GM20431 (cell line): Measurements from ENCODE around the gene UIMC1.
"Not testable (repeated sequence)": the region's sequence is repeated elsewhere in the genome, so short reads cannot be mapped to it uniquely, and the experiment has no call there.

ENCODE experiments used
- in situ Hi-C: fragments of 300-500 bp; cut with MseI, MboI; formaldehyde crosslinking; loops from one replicate; pipeline ENCODE4 v1.15.0; 2020; ENCODE audit warnings: low sequenced_read_pairs; ENCODE audit not compliant: unreplicated experiment

UIMC1 gene

DNA sequence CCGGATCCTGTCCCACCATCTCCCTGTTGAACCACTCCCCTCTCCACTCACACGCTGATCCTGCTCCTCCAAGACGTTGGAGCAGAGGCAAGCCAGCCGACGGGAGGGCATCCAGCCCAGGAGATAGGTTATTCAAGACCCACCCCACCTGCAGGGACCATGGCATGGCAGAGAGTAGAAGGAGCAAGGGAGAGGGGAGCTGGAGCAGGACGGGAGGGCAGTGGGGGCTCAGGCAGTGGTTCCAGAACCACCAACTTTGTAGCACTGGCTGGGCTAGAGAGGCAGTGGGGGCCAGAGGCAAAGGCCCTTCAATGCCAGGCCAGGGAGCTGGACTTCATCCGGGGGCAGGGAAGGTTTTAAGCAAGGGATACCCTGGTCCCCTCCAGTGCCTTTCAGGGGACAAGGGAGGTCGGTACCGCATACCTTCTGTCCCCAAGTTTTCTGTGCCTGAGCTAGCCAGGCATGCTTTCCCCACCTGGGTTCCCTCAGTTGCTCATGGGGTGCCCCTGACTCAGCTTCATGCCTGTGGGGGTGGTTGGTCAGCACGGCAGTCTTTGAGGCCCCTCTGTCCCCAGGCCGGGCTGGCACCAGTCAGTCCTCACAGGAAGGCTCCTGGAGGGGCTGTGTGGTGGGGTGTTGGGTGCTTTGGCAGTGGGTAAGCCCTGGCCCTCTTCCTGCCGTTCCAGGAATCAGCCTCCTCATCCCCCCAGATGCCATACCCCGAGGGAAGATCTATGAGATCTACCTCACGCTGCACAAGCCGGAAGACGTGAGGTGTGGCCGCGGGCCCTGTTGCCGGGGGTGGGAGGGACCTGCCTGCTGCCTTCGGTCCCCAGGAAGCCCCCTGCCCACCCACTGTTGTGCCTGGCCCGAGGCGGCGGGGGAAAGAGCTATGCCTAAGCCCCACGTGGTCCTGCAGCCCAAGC is 129.8 kb downstream of the UIMC1 start:
- in situ Hi-C loops, result no loop called here

DNA sequence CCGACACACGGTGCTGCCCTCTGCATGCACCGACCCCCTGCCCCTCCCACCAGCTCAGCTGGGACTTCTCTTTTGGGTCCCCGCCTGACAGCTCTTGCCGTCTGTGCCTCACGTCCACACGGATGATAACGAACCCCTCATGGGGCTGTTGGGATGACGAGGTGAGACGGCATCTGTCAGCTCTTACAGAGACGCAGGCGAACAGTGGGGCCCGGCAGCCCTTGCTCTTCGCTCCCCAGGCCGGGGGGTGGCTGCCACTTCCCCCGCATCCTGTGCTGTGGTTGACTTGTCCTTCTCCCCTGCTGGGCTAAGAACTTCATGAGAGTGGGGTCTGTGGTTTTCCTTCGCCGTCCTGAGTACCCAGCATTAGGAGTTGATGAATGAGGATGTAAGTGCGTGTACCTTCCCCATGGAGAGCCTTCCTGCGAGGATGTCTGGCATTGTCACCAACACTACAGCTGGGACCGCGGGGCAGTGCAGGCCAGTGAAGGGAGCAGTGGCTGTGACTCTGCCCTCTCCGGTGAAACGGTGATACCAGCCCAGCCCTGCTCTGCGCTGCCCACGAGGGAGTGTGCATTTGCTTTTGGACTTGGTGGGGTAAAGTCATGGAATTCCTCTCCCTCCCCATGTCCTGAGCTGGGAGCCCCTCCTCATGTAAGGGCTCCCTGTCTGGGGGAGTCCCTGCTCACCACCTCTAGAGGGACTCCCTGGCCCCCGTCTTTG is 130.6 kb downstream of the UIMC1 start:
- in situ Hi-C loops, result no loop called here

DNA sequence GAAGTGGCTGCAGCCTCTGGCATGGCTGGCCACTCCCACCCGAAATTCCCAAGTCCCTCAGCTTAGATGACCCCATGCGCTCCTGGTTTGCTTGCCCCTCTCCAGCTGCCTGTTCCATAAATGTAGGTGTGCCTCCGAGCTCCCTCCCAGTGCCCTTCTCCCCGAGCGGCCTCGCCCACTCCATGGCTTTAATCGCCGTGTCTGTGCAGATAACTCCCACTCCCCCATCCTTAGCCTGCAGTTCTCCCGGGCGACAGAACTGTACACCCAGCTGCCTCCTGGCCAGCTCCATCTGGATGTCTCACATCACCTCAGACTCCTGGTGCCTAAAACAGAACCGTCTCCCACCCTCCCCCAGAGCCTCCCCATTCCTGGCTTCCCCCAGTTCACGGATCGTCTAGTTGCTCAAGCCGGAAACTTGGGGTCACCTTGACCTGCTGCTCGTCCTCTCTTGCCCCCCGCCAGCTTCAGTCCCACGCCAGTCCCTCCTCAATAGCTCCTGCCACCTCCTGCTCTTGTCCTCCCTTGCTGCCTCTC is 131.5 kb downstream of the UIMC1 start:
- in situ Hi-C loops, result no loop called here

DNA sequence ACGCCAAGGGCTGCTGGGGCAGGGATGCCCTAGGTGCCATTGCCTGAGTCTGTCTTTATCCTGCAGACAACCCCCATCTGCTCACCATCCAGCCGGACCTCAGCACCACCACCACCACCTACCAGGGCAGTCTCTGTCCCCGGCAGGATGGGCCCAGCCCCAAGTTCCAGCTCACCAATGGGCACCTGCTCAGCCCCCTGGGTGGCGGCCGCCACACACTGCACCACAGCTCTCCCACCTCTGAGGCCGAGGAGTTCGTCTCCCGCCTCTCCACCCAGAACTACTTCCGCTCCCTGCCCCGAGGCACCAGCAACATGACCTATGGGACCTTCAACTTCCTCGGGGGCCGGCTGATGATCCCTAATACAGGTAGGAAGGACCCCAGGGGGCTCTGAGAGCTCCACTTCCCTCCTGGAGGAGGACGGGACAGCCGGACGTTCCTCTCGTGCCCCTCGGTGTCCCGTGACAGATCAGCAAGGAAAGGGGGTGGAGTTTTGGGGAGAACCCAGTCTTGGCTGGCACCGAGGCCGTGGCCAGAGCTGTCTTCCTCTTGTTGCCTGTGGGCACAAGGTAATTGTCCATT is 132.3 kb downstream of the UIMC1 start:
- in situ Hi-C loops, result no loop called here

DNA sequence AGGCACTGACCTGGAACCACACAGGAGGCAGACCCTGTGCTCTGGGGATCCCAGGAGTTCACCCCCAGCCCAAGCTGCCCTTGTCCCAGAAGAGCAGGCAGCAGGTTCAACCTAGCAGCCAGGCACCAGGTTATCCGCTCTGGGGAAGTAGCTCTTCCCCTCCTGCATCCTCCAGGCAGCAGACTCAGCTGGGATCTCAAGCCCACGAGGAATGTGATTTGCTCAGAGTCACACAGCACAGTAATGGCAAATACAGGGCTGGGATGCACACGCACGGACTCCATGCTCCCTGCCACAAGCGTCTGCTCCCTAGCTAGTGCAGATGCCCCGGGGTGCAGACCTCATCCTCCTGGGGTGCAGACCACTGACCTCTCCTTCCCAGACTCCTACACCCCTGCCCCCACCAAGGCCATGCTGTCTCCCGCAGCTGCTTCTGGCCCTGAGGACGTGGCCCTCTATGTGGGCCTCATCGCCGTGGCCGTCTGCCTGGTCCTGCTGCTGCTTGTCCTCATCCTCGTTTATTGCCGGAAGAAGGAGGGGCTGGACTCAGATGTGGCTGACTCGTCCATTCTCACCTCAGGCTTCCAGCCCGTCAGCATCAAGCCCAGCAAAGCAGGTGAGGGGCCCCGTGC is 132.9 kb downstream of the UIMC1 start:
- in situ Hi-C loops, result no loop called here

DNA sequence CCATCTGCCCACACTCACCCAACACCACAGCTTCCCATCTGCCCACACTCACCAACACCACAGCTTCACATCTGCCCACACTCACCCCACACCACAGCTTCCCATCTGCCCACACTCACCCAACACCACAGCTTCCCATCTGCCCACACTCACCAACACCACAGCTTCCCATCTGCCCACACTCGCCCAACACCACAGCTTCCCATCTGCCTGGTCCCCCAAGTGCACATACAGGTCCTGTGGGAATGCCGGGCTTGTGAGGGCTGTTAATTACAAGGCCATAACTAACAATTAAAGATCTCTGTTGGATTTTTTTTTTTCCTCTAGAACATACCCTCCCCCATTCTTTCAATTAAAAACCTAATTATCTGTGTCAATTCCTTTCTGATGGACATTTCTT is 133.6 kb downstream of the UIMC1 start:
- in situ Hi-C loops, result not testable (repeated sequence)

DNA sequence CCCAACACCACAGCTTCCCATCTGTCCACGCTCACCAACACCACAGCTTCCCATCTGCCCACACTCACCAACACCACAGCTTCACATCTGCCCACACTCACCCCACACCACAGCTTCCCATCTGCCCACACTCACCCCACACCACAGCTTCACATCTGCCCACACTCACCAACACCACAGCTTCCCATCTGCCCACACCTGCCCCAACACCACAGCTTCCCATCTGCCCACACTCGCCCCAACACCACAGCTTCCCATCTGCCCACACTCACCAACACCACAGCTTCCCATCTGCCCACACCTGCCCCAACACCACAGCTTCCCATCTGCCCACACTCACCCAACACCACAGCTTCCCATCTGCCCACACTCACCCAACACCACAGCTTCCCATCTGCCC is 134.0 kb downstream of the UIMC1 start:
- in situ Hi-C loops, result not testable (repeated sequence)

DNA sequence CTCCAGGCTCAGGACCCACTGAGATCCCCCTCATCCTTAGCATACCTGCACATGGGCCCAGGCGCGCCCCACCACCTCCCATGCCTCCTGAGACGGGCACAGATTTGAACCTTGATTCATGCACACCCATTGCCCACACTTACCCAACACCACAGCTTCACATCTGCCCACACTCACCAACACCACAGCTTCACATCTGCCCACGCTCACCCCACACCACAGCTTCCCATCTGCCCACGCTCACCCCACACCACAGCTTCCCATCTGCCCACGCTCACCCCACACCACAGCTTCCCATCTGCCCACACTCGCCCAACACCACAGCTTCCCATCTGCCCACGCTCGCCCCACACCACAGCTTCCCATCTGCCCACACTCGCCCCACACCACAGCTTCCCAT is 135.9 kb downstream of the UIMC1 start:
- in situ Hi-C loops, result not testable (repeated sequence)

DNA sequence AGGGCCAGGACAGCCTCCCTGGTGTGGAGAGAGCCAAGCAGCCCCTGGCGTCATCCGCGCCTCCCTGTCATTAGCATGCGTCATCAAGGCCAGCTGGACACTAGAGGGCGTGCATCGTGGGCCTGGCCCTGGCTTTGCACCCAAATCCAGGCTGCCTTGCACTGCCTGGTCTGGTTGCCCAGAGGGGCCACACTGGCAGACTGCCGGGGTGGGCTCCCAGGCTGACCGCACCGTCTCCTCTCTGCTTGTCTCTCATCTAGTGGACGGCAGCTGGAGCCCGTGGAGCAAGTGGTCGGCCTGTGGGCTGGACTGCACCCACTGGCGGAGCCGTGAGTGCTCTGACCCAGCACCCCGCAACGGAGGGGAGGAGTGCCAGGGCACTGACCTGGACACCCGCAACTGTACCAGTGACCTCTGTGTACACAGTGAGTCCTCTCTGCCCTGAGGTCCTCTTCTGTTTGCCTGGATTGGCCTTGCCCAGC is 136.4 kb downstream of the UIMC1 start:
- in situ Hi-C loops, result no loop called here

DNA sequence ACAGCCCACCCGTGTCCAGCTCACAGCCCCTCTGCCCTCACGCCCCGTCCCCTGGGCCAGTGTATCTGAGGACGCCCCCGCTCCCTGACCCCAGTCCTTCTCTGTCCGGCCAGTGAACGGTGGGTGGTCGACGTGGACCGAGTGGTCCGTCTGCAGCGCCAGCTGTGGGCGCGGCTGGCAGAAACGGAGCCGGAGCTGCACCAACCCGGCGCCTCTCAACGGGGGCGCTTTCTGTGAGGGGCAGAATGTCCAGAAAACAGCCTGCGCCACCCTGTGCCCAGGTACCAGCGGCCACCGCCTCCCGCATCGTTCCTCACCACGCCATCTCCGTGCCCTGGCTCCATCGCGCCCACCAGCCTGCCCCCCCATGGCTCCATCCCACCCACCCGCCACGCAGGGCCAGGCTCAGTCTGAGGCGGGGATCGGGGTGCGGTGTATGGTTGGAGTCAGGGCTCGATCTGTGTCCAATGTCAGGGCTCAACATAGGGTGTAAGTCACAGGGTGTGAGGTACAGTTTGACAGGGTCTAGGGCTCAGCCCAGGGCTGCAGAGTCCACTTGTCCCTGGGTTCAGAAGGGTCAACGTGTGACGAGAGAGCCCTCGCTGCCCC is 137.0 kb downstream of the UIMC1 start:
- in situ Hi-C loops, result no loop called here

DNA sequence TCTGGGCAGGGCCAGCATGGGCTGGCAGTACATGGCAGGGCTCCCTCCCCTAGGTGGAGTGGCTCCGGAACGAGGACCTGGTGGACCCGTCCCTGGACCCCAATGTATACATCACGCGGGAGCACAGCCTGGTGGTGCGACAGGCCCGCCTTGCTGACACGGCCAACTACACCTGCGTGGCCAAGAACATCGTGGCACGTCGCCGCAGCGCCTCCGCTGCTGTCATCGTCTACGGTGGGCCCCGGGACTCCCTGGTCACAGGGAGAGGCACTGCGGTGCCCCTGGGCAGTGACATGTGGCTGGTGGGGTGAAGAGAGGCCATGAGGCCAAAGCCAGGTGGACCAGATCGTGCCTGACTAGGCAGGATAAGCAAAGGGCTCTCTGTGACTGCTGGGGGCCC is 137.8 kb downstream of the UIMC1 start:
- in situ Hi-C loops, result no loop called here

DNA sequence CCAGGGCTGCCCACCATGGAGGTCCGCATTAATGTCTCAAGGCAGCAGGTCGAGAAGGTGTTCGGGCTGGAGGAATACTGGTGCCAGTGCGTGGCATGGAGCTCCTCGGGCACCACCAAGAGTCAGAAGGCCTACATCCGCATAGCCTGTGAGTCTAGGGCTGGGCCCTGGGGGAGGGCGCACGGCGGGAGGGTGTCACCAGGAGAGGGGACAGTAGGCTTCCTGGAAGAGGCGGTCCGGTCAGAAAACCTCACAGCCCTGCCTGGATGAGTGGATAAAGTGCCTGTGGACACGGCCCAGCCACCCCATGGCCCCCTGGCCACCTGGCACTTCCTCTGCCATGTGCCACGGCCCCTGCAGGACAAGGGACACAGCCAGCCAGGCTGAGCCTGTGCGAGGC is 138.5 kb downstream of the UIMC1 start:
- in situ Hi-C loops, result no loop called here

DNA sequence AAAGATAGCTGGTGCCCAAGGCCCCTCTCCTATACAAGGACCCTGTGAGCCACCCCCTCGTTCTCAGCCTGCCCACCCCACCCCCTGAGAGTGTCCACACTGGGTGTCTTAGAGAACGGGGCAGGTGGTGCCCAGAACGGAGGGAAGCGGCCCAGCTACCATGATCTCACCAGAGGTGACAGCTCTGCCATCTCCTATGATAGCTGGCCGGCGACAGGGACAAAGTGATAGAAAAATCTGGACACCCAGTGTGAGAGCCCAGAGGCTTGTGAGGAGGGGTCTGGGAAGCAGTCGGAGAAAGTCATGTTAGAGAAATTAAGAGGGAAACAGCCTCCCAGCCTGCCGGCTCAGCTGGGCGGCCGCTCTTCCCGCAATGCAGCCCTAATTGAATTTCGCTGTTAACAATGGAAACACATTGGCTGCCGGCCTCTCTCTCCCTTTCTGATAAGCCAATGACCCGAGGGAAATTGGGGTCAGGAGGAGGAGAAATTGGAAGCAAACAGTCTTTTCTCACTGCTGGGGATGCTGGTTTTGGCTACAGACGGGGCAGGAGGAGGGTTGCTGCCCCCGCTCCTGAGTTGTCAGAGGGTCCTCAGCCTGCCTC is 139.8 kb downstream of the UIMC1 start:
- in situ Hi-C loops, result no loop called here

DNA sequence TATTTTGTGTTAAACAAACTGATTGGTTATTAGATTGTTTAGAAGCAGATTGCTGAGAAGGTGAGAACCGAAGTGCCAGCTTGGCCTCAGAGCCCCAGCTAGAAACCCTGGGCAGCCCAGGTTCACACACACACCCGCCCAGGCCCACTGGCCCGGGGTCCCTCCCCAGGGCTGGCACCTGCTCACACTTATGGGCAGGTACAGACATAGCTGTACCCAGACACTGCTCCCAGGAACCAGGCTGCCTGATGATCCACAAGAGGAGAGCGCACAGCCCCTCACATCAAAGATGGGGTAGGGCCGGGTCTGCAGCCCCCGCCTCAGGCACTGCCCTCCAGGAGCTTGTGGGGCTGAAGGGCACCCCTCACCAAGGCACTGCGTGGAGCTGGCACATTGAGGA is 140.6 kb downstream of the UIMC1 start:
- in situ Hi-C loops, result no loop called here

DNA sequence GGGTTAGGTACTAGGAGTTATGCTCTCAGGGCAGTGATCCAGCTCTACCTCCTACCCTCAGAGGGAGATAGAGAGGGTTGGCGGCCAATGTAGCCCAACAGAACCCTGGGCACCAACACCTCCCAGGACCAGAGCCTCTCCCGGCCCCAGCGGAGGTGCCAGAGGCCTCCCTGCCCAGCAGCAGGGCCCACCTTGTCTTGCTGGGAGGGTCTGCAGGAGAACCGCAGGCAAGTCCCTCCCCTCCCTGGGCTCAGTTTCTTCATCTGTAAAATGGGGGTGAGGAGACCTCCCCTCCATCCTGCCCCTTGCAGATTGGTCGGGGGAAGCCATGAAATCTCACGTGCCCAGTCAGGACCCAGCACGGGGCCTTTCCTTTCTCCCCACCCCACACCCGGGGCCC is 141.8 kb downstream of the UIMC1 start:
- in situ Hi-C loops, result no loop called here

DNA sequence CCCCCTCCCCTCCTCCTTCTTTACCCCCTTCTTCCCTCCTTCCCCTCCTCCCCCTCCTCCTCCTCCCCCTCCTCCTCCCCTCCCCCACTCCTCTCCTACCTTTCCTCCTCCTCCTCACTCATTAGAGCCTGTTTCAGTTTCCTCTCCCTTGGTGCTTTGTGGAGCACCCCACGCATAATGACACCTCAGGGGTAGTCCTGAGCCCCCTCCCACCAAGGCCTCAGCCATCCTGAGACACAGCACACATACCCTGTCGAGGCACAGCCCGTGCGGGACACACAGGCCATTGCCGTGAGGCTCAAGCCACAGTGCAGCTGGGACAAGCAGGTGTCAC is 142.8 kb downstream of the UIMC1 start:
- in situ Hi-C loops, result no loop called here

DNA sequence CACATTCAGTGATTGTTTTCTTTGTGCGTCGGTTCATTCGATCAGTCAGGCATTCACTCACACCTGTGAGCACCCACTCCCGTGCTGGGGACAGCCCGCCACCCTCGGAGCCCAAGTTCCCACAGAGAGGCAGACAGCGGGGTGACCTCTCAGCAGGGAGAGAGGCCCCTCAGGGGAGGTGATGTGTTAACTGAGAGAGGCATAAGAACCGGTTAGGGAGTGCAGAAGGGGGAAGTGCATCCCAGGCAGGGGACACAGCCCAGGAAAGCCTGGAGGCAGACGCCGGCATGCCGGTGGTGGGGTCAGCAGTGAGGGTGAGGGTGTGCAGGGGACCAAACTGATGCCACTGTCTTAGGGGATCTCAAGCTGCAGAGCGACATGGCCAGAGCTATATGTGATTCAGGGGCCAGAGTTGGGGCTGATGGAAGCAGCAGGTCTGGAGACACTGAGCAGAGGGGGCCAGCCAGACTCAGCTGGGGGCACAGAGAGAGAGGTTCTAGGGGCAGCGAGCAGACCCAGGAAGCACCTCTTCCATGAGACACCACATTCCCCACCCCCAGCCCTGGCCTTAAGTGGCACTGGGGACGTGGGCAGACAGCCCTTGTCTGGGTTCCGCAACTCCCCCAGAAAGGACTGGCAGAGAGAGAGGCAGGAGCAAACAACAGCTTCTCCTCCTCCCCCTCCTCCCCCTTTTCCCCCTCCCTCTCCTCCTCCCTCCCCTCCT is 143.4 kb downstream of the UIMC1 start:
- in situ Hi-C loops, result no loop called here

DNA sequence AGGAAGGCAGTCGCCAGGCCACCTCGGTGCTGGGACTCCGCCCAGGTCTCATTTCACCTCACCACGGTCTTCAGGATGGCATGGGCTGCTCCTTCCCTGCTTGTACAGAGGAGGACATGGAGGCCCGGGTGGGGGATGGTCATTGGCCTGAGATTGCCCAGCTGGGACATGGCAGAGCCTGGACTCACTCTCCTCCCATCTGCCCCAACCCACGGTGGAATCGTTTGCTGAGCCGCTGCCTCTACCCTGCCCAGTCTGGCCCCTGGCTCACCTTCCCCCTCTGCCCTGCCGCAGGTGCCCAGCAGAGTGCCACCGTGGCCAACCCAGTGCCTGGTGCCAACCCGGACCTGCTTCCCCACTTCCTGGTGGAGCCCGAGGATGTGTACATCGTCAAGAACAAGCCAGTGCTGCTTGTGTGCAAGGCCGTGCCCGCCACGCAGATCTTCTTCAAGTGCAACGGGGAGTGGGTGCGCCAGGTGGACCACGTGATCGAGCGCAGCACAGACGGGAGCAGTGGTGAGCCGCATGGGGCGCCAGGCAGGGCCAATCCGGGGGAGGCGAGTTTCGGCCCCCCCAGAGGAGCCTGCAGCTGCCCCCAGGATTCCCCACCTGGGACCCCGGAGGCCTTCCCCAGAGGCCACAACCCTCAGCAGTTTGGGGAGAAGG is 144.1 kb downstream of the UIMC1 start:
- in situ Hi-C loops, result no loop called here
